SU-DHL-6 (cell line): Measurements from ENCODE around the gene C1QL4.

Experiments used
- H2AFZ ChIP-seq: fragments of 200-600 bp; sonication (generic); 2 replicates; pipeline ENCODE4 v1.6.1; 2014; ENCODE audit warnings: low read depth, mild to moderate bottlenecking, moderate library complexity, mixed read lengths, antibody characterized with exemption, low read length; ENCODE audit not compliant: severe bottlenecking
- H3F3A ChIP-seq: fragments of 200-600 bp; shearing (Covaris generic); 2 replicates; pipeline ENCODE4 v1.6.0; 2016; ENCODE audit warnings: antibody characterized with exemption, mild to moderate bottlenecking; ENCODE audit not compliant: insufficient read depth
- H3K27ac ChIP-seq: fragments of 200-600 bp; sonication (generic); 2 replicates; pipeline ENCODE4 v1.5.1; 2016; ENCODE audit warnings: low read depth, mild to moderate bottlenecking, low read length, moderate library complexity, mixed read lengths
- H3K27me3 ChIP-seq: fragments of 200-600 bp; sonication (generic), shearing (Covaris generic); 2 replicates; pipeline ENCODE4 v1.6.0; 2014; ENCODE audit warnings: mild to moderate bottlenecking, low read length
- H3K36me3 ChIP-seq: fragments of 200-600 bp; sonication (generic); 2 replicates; pipeline ENCODE4 v1.6.1; 2014; ENCODE audit warnings: mild to moderate bottlenecking, low read length, mixed read lengths
- H3K4me2 ChIP-seq: fragments of 300-600, 200-600 bp; shearing (Covaris generic), sonication (generic); 2 replicates; pipeline ENCODE4 v1.6.0; 2014; ENCODE audit warnings: low read length, low read depth, mild to moderate bottlenecking; ENCODE audit not compliant: poor library complexity, severe bottlenecking
- H3K4me3 ChIP-seq: fragments of 200-600 bp; sonication (generic); 2 replicates; pipeline ENCODE4 v1.5.1; 2014; ENCODE audit warnings: antibody characterized with exemption, low read length, mild to moderate bottlenecking, mixed read lengths; ENCODE audit not compliant: insufficient read depth, poor library complexity, severe bottlenecking
- H3K79me2 ChIP-seq: fragments of 200-600 bp; sonication (generic); 2 replicates; pipeline ENCODE4 v1.6.1; 2014; ENCODE audit warnings: mild to moderate bottlenecking, low read length, moderate library complexity; ENCODE audit not compliant: insufficient read depth
- H3K9ac ChIP-seq: fragments of 200-600 bp; sonication (generic); 2 replicates; pipeline ENCODE4 v1.7.0; 2014; ENCODE audit warnings: mild to moderate bottlenecking, low read length
- H3K9me2 ChIP-seq: fragments of 200-600 bp; sonication (generic); replicated peaks from 2 replicates; pipeline ENCODE4 v1.6.1; 2014; ENCODE audit warnings: low read length; ENCODE audit not compliant: insufficient read depth
- H3K9me3 ChIP-seq: fragments of 200-600 bp; sonication (generic); 2 replicates; pipeline ENCODE4 v1.6.1; 2014; ENCODE audit warnings: low read length, mixed read lengths; ENCODE audit not compliant: insufficient read depth
- H4K20me1 ChIP-seq: fragments of 200-600 bp; sonication (generic); 2 replicates; pipeline ENCODE4 v1.6.1; 2014; ENCODE audit warnings: low read depth, mild to moderate bottlenecking, antibody characterized with exemption, low read length, moderate library complexity, mixed read lengths
- EZH2phosphoT487 ChIP-seq: fragments of 200-600 bp; sonication (generic), shearing (Covaris generic); conservative IDR thresholded peaks from 2 replicates; pipeline ENCODE4 v1.6.1; 2018; ENCODE audit warnings: mild to moderate bottlenecking, antibody characterized with exemption, low read length, moderate library complexity, mixed read lengths
- TF ChIP-seq, protein P1 (sequence below): fragments of 200-600 bp; sonication (generic); IDR thresholded peaks from one replicate; pipeline ENCODE4 v1.5.1; 2017; ENCODE audit warnings: antibody characterized with exemption, mild to moderate bottlenecking, low read length, moderate library complexity; ENCODE audit not compliant: insufficient read depth, poor library complexity, severe bottlenecking

The C1QL4 gene

DNA sequence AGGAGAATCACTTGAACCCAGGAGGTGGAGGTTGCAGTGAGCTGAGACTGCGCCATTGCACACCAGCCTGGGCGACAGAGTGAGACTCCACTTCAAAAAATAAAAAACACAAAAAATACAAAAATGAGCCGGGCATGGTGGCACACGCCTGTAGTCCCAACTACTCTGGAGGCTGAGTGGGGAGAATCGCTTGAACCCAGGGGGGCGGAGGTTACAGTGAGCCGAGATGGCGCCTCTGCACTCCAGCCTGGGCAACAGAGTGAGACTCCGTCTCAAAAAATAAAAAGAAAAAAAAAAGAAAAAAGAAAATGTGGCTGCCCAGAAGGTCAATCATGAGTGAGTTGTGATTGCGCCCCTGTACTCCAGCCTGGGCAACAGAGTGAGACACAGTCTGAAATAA lies 18.9 kb upstream of the C1QL4 start:
- H3F3A ChIP-seq, result no peaks in the 10 kb centered on the region
- no peak overlapping the region for H3K9ac ChIP-seq
- H4K20me1 ChIP-seq, result no peaks in the 10 kb centered on the region
- no peaks in the 10 kb centered on the region for H3K9me3 ChIP-seq
- no peaks in the 10 kb centered on the region for H3K79me2 ChIP-seq
- no peaks in the 10 kb centered on the region for H3K9me2 ChIP-seq
- TF ChIP-seq EZH2phosphoT487, result no peak
- TF ChIP-seq, protein P1, sequence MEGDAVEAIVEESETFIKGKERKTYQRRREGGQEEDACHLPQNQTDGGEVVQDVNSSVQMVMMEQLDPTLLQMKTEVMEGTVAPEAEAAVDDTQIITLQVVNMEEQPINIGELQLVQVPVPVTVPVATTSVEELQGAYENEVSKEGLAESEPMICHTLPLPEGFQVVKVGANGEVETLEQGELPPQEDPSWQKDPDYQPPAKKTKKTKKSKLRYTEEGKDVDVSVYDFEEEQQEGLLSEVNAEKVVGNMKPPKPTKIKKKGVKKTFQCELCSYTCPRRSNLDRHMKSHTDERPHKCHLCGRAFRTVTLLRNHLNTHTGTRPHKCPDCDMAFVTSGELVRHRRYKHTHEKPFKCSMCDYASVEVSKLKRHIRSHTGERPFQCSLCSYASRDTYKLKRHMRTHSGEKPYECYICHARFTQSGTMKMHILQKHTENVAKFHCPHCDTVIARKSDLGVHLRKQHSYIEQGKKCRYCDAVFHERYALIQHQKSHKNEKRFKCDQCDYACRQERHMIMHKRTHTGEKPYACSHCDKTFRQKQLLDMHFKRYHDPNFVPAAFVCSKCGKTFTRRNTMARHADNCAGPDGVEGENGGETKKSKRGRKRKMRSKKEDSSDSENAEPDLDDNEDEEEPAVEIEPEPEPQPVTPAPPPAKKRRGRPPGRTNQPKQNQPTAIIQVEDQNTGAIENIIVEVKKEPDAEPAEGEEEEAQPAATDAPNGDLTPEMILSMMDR, result no peak
- no peak overlapping the region for H2AFZ ChIP-seq
- H3K27ac ChIP-seq, result no peak overlapping the region
- H3K4me2 ChIP-seq, result no peak overlapping the region
- no peaks in the 10 kb centered on the region for H3K27me3 ChIP-seq
- no peak overlapping the region for H3K4me3 ChIP-seq
- H3K36me3 ChIP-seq, result no peaks in the 10 kb centered on the region

DNA sequence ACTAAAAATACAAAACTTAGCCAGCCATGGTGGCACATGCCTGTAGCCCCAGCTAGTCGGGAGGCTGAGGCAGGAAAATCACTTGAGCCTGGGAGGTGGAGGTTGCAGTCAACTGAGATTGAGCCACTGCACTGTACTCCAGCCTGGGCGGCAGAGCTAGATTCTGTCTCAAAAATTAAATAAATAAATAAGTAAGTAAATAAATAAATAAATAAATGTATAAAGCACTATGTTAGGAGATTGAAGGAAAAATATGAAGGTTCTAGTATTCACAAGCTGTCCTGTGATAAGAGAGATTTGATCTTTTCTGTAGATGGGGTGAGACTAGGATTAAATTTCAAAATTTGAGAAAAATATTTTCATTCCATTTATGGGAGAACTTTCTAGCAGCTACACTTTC lies 15.4 kb upstream of the C1QL4 start:
- Histone ChIP-seq H3K4me3 (no peak overlapping the region), H3K4me2 (no peak overlapping the region), H3K36me3 (no peaks in the 10 kb centered on the region), H3K27me3 (no peaks in the 10 kb centered on the region), H2AFZ (no peak overlapping the region), H3K9me3 (no peaks in the 10 kb centered on the region), H4K20me1 (no peaks in the 10 kb centered on the region), H3K27ac (no peak overlapping the region), H3K9ac (no peak overlapping the region), H3F3A (no peaks in the 10 kb centered on the region), H3K9me2 (no peaks in the 10 kb centered on the region), H3K79me2 (no peaks in the 10 kb centered on the region)
- TF ChIP-seq EZH2phosphoT487, result no peak
- TF ChIP-seq, protein P1, result no peak

DNA sequence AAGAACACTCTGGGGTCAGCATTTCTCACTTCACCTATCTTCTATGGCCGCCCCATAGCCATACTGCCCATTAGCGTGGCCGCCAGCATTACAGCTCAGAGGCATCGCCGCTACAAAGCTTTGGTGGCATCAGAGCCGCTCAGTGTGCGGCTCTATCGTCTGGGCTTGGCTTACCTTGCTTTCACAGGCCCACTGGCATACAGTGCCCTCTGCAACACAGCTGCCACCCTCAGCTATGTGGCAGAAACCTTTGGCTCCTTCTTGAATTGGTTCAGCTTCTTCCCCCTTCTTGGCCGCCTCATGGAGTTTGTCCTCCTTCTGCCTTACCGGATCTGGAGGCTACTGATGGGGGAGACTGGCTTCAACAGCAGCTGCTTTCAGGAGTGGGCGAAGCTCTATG lies 12.3 kb upstream of the C1QL4 start:
- no peaks in the 10 kb centered on the region for H3K27me3 ChIP-seq
- no peaks in the 10 kb centered on the region for H4K20me1 ChIP-seq
- no peaks in the 10 kb centered on the region for H3K36me3 ChIP-seq
- H3K9me2 ChIP-seq, result no peaks in the 10 kb centered on the region
- H3K79me2 ChIP-seq, result no peaks in the 10 kb centered on the region
- no peak overlapping the region for H3K9ac ChIP-seq
- H3K27ac ChIP-seq, result no peak overlapping the region
- no peak overlapping the region for H3K4me2 ChIP-seq
- H3K9me3 ChIP-seq, result no peaks in the 10 kb centered on the region
- TF ChIP-seq, protein P1, result no peak
- TF ChIP-seq EZH2phosphoT487, result no peak
- no peaks in the 10 kb centered on the region for H3F3A ChIP-seq
- no peak overlapping the region for H3K4me3 ChIP-seq
- no peak overlapping the region for H2AFZ ChIP-seq

DNA sequence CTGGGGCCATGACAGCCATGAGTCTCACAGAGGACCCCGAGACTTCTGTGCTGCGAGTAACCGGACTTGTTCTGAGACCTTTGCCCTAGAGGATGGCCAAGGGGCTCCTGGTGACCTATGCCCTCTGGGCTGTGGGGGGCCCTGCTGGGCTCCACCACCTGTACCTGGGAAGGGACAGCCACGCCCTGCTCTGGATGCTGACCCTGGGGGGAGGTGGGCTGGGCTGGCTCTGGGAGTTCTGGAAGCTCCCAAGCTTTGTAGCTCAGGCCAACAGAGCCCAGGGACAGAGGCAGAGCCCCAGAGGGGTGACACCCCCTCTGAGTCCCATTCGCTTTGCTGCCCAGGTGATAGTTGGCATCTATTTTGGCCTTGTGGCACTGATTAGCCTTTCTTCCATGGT lies 11.8 kb upstream of the C1QL4 start:
- Histone ChIP-seq H3F3A (no peaks in the 10 kb centered on the region; the same call in 1 of the 2 replicates), H2AFZ (no peak overlapping the region), H3K9me3 (no peaks in the 10 kb centered on the region), H3K9ac (no peak overlapping the region), H3K9me2 (no peaks in the 10 kb centered on the region), H3K27ac (no peak overlapping the region), H4K20me1 (no peaks in the 10 kb centered on the region), H3K27me3 (no peaks in the 10 kb centered on the region), H3K4me3 (no peak overlapping the region), H3K4me2 (no peak overlapping the region), H3K36me3 (no peaks in the 10 kb centered on the region), H3K79me2 (no peaks in the 10 kb centered on the region)
- TF ChIP-seq, protein P1, result no peak
- no peak for TF ChIP-seq EZH2phosphoT487
